ENCODE measurements around the gene RPL22L1. TPM values are rescaled to one million over a fixed set of nuclear protein-coding genes. Genes with fewer than 3 reads are reported as not detected.
"Not testable (repeated sequence)": the region's sequence is repeated elsewhere in the genome, so short reads cannot be mapped to it uniquely, and the experiment has no call there.

The RPL22L1 gene
- polyA plus RNA-seq, 3 donors, result 65.4 to 83.3 (median 67.1) TPM

DNA sequence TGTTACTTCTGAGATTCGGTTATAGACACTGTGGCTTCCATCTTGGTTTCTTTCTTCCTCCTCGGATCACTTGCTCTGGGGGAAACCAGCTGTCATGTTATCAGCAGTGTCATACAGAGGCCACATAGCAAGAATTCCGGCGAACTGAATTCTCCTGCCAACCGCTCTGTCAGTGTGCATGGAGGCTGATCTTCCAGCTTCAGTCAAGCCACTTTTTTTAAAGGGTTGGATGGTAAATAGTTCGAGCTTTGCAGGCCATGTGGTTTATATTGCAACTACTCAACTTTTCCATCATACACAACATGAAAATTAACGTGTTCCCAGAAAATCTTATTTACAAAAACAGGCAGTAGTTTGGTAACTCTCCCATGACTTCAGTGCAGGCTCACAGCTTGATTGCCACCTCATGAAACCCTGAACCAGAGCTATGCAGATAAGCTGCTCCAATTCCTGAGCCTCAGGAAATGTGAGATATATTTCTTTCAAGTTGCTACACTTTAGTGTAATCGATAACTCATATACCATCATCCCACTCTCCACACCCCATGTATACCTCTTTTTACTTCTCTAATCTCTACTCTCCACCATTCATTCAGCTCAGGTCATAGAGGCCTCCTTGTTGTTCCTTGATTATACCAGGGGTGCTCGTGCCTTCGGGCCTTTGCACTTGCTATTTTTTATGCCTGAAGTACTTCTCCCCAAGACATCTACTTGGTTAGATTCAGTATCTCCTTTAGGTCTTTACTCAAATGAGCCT is 7.2 kb downstream of the RPL22L1 start:
- peak in 2 of 11 donors; percentile 30 to 48 for DNase-seq (ENCODE audit: extremely low read depth in 1 of 11, low read depth in 9 of 11, low spot score in 4 of 11)

DNA sequence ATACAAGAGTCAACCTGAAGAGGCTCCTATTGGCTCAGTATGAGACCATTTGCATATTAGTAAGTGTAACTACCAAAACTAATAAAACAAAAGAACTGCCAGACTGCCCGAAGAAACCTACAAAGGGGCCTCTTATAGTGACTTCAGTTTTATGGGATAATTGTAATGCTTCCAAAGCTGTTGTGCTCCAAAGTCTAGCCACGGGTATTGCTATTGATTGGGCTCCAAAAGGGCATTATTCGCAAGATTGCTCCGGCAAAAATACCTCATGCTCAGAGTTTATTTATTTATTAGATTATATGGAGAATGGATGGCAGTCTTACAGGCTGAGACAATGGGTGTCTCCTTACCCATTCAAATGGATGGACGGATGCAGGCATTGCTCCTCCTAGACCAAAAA is 11.4 kb downstream of the RPL22L1 start:
- no peak for DNase-seq (ENCODE audit: extremely low read depth in 1 of 11, low read depth in 9 of 11, low spot score in 4 of 11)

DNA sequence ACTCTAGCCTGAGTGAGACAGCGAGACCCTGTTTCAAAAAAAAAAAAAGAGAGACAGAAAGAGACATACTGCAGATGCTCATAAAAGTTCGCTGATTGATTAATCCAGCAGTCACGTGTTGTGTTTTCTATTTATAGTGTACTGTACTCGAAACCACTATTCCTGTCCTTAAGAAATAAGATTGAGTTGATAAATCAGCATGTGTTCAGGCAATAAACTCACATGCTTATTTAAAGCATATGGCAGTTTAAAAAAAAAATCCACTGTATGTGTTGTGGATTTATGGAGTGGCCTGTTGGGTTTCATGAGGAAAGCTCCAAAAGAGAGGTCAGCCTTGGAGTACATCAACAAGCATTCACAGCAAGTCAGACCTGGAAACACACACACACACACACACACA is 17.7 kb downstream of the RPL22L1 start:
- DNase-seq (ENCODE audit: extremely low read depth in 1 of 11, low read depth in 9 of 11, low spot score in 4 of 11), result peak in 7 of 11 donors; percentile 54 to 77 (median 59)

DNA sequence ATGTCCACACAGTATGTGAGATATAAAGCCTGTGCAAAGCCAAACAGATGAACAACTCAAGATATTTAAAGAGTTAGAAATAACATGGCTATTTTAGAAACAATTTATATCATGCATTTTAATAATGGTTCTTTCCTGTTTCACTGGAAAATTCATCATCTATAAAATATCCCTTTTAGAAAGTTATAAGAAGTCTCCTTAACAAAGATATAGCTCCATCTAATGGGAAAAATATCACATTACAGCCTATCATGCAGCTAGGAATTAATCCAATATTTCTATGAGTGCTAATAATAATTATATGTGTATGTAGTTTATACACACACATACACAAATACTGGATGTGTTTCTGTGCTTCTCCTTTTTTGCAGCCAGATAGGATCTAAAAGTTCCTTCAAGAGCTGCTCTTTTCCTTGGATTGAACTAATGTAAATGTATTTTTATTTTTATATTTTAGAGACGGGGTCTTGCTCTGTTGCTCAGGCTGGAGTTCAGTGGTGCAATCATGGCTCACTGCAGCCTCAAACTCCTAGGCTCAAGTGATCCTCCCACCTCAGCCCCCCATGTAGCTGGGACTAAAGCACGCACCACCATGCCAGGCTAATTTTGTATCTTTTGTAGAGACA is 21.6 kb downstream of the RPL22L1 start:
- no peak for DNase-seq (ENCODE audit: extremely low read depth in 1 of 11, low read depth in 9 of 11, low spot score in 4 of 11)

DNA sequence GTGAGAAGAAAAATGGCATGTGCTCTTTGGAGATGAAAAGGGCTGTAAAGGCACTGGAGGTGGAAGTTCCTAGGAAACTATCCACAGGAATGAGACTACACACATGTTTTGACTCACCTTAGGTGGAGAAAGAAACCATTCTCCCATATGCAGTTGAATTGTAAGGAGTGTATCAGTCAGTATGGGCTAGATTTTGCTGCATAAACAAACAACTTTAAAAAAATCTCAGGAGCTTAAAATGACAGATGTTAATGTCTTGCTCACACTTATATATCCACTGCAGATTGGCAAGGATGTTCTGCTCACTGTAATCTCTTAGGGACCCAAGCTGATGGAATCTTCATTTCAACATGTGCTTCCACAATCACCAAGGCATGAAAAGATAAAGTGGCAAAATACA is 25.6 kb downstream of the RPL22L1 start:
- DNase-seq (ENCODE audit: extremely low read depth in 1 of 11, low read depth in 9 of 11, low spot score in 4 of 11), result no peak

DNA sequence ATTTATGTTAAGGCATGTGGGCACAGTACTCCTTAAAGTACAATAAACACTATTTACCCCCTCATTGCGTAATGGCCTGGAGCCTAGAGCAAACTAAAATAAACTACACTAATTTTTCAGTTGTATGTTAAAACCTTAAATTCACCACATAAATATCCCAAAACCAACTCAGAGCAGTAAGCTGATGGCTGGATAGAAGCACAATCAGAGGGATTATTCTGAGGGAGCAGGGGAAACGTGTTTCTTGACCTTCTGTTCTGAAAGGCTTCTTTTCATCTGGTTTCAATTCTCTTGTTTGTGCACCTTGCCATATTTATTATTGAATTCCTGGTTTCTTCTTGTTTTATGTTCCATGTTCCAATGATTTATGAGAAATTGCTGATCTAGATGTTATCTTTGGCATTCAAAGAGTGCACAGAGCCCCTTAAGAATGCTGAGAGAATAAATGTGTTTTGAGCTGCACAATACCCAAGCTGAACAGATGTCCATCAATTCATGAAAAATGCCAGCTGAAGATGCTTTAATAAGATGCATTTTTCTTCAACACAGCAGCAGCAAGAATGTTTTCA is 29.6 kb downstream of the RPL22L1 start:
- DNase-seq (ENCODE audit: extremely low read depth in 1 of 11, low read depth in 9 of 11, low spot score in 4 of 11), result no peak

DNA sequence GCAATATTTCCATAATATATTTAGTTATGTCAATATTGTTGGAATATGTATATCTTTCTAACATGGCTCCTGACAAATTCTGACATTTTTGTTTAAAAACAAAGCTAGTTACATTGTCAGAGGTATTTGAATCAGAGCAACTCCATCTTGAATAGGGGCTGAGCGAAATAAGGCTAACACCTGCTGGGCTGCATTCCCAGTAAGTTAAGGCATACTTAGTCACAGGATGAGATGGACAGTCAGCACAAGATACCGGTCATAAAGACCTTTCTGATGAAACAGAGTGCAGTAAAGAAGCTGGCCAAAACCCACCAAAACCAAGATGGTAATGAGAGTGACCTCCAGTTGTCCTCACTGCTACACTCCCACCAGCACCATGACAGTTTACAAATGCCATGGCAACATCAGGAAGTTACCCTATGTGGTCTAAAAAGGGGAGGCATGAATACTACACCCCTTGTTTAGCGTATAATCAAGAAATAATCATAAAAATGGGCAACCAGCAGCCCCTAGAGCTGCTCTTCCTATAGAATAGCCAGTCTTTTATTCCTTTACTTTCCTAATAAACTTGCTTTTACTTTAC is 30.4 kb downstream of the RPL22L1 start:
- DNase-seq (ENCODE audit: extremely low read depth in 1 of 11, low read depth in 9 of 11, low spot score in 4 of 11), result no peak

DNA sequence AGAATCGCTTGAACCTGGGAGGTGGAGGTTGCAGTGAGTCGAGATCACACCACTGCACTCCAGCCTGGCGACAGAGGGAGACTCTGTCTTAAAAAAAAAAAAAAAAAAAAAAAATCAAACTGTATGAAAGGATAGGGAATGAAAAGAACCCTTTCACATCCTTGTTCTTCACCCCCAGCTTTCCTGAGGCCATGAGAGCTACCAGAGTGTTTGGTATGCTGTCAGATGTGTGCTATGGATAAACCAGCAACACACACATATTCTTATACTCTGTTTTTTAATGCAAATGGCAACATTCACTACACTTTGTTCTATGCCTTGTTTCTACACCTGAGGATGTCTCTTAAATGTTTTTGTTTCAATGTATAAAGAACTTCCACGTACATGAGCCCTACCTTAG is 33.5 kb downstream of the RPL22L1 start:
- DNase-seq (ENCODE audit: extremely low read depth in 1 of 11, low read depth in 9 of 11, low spot score in 4 of 11), result no peak

DNA sequence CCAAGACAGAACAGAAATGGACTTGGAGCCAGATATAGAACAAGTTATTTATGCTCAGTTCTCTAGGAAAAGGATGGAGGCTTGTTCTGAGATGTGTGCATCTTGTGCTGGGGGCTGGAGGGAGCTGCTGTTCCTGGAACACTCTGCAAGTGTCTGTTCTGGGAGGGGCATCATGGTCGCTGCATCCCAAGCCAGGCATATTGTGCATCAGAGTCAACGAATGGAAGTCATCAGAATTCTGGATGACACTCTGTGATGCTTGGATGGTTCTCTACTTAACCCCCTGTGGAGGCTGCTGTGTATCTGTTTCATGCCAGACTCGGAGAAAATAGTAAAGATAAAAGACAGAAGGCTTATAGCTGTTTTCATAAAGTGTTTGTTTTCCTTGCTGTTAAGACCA is 34.7 kb downstream of the RPL22L1 start:
- peak in 9 of 11 donors; percentile 50 to 81 (median 74) for DNase-seq (ENCODE audit: extremely low read depth in 1 of 11, low read depth in 9 of 11, low spot score in 4 of 11)

DNA sequence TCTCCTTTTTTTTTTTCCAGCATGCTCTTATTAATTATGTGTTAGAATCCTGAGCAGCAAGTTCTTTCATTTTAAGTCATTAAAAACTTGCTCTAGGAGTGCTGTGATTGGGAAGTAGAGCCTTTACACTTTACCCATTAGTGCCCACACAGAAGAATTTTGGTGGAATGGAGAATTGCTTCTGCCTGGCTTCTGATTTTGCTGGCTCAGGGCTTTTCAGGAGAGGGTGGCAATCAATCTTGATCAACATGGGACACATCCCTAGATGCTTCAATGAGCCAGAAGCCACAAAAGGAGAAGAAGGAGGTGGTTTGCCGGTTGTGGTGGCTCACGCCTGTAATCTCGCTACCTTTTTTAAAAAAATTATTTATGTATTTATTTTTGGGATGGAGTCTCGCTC is 39.4 kb downstream of the RPL22L1 start:
- DNase-seq (ENCODE audit: extremely low read depth in 1 of 11, low read depth in 9 of 11, low spot score in 4 of 11), result no peak

DNA sequence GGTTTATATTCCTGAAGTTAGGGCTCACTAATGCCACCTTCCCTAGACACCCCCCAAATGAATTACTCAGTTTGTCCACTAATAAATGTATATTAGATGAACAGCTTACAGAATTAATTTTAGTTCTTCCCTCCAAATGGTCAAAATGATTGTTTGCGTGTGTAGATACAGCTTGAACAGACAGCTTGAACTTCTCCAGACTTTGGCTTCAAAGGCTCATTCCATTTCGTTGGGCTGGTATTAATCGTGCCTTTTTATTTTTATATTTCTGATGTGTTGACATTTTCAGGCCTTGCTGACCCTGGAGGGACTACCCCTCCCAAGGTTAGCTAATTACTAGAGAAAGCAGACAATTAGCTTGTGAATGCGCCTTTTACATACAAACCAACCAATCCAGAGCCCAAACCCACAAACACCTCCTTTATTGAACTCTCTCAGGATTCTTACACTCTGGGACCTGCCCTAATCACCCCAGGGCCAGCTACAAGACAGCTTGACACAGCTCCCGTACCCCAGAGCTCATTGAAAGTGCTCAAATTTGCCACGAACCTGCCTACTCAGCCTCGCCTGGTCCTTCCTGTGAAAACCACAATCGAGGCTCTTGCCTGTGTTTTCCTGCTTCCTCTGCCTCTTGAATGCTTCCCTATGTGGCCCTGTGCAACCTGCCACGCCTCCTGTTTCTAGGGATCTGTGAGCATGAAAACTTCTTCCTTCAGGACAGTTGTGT is 40.3 kb downstream of the RPL22L1 start:
- DNase-seq (ENCODE audit: extremely low read depth in 1 of 11, low read depth in 9 of 11, low spot score in 4 of 11), result no peak

DNA sequence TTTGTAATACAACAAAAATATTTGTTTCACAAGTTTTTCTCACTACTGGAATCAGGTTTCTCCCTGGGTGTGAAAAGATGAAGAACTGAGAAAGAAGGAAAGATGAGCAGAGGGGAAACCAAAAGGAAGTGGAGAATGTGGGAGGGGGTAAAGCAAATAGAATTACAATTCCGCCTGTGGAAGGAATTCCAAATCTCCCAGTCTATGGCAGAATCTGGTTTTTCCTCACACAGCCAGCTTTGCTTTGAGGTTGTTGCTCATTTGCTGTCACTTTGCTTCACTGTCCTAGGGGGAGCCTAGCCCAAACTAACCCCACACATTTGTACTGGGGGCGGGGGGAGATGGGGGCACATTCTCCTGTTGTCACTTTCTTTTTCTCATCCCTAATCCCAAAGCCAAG is 43.9 kb downstream of the RPL22L1 start:
- DNase-seq (ENCODE audit: extremely low read depth in 1 of 11, low read depth in 9 of 11, low spot score in 4 of 11), result no peak

DNA sequence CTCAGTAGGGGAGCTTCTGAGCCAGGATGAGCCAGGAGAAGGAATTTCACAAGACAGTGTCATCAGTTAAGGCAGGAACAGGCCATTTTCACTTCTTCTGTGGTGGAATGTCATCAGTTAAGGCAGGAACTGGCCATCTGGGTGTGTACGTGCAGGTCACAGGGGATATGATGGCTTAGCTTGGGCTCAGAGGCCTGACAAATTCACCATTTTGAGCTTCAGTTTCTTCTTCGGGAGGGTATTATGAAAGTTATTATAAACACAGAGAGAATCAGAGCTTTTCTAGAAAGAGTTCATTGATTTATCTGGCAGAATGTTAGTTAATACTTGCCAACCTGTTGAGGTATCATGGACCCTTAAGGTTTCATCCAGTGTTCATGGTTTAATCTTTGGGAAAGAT is 46.4 kb downstream of the RPL22L1 start:
- DNase-seq (ENCODE audit: extremely low read depth in 1 of 11, low read depth in 9 of 11, low spot score in 4 of 11), result not testable (repeated sequence)

DNA sequence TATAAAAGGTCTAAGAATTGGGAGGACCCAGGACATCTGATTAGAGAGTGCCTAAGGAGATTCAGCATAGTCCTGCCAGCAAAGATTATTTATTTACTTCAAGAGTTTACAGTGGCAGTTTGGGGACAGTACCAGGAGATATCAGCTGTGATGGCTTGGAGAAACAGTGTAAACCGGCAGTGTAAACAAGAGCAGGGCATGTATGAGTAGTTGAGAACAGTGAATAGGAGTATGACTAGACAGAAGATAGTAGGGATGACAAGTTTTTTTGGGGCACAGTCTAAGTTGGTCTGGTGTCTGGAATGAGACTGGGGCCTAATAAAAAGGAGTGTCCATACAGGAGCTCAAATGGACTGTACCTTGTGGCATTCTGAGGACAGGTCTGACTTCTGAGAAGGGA is 51.7 kb downstream of the RPL22L1 start:
- DNase-seq (ENCODE audit: extremely low read depth in 1 of 11, low read depth in 9 of 11, low spot score in 4 of 11), result not testable (repeated sequence)

DNA sequence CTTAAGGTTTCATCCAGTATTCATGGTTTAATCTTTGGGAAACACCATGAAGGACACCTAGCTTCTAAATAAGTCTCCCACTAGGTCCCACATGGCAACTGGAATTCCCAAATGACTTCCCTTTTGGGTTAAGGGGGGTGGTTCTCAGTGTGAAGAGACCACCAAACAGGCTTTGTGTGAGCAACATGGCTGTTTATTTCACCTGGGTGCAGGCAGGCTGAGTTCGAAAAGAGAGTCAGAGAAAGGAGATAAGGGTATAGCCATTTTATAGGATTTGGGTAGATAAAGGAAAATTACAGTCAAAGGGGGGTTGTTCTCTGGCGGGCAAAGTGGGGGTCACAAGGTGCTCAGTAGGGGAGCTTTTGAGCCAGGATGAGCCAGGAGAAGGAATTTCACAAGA is 52.5 kb downstream of the RPL22L1 start:
- DNase-seq (ENCODE audit: extremely low read depth in 1 of 11, low read depth in 9 of 11, low spot score in 4 of 11), result not testable (repeated sequence)

DNA sequence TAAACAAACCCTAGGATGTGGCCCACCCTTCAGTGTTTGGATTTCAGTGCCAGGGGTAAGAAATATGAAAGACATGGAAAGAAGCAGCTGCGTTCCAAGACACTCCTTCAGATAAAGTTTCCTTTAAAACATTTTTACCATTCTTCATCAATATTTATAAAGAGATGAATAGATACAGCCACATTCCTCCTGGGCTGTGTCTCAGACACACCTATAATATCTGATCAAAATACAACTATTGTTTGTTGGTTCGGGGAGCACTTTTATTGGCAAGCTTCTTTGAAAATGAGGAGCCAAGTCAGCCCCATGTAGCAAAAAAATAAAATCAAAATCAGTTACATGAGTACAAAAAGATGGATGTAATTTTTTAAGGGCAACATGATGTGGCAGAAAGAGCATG is 53.2 kb downstream of the RPL22L1 start:
- no peak for DNase-seq (ENCODE audit: extremely low read depth in 1 of 11, low read depth in 9 of 11, low spot score in 4 of 11)

DNA sequence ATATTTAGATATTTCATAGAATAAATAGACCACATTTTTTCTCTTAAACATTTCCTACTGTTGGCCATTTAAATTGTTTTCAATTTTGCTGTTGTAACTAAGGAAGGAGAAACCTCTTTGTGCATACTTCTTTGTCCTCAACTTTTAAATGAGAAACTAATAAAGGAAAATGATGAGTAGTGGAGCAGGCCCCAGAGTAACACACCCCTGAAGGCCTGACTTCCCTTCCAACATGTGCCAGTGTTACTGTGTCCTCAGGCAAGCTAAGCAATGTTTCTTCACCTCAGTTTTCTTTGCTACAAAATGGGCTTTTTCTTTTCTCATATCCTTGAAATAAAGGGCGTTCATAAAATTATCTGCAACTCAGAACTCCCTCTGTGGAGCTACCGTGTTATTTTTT is 53.7 kb downstream of the RPL22L1 start:
- no peak for DNase-seq (ENCODE audit: extremely low read depth in 1 of 11, low read depth in 9 of 11, low spot score in 4 of 11)

DNA sequence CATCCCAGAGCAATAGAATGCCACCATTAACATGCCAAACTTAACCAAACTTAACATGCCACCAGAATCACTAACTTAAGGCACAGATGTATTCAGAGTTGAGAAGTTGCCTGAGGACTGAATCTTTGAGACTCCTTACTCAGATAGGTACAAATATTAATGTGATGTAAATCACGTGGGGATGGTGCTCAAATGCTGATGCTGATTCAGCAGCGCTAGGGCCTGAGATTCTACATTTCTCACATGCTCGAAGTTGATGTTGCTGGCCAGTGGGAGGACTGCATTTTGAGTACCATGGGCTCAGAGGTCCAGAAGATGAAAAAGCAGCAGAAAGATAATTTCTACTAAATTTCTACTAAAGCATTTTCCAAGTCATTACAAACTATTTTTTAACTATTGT is 54.1 kb downstream of the RPL22L1 start:
- DNase-seq (ENCODE audit: extremely low read depth in 1 of 11, low read depth in 9 of 11, low spot score in 4 of 11), result no peak

DNA sequence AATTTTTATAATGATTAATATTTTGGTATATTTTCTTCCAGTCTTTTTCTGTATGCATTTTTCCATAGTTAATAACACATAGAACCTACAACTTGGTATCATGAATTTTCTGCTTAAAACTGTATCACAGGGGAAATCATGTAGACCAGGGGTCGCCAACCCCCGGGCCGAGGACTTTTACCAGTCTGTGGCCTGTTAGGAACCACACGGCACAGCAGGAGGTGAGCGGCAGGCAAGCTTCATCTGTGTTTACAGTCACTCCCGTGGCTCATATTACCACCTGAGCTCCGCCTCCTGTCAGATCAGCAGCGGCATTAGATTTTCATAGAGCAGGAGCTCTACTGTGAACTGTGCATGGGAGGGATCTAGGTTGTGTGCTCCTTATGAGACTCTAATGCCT is 54.7 kb downstream of the RPL22L1 start:
- DNase-seq (ENCODE audit: extremely low read depth in 1 of 11, low read depth in 9 of 11, low spot score in 4 of 11), result no peak

Measured in renal cortex interstitium (tissue), 11 donors.